ENCODE results near the gene FAHD2B. TPM values are rescaled to one million over a fixed set of nuclear protein-coding genes. Genes with fewer than 3 reads are reported as not detected.

The FAHD2B gene
- total RNA-seq, 6 donors from 2014 or later, result 4.1 to 16.9 (median 8.9) TPM

Small RNA genes within 50 kb of the gene (small RNA-seq; reads per million reads assigned to genes)
- gene AC018892.1 (0 reads per million in 4 donors), gene IGKV1OR2-3 (0 reads per million in 4 donors), gene IGKV2OR2-2 (0 reads per million in 4 donors), gene RN7SL313P (0 reads per million in 4 donors)

Other genes starting within 250 kb of the FAHD2B start
- 10 to 100 TPM in 3 of 6 donors, 1 to 10 TPM in 3; 7.1 to 13.6 (median 11.3) TPM for gene ANKRD39, start 236.9 kb downstream of the FAHD2B start, total RNA-seq
- gene SEMA4C, start 224.8 kb downstream of the FAHD2B start, total RNA-seq, result 10 to 100 TPM; 14.0 to 43.6 (median 24.2) TPM
- gene FAM178B, start 108.3 kb downstream of the FAHD2B start, total RNA-seq, result 1 to 10 TPM in 1 of 6 donors, under 1 TPM in 1, not detected in 4; 0.92 to 1.3 TPM
- 10 to 100 TPM; 13.9 to 87.0 (median 33.9) TPM for gene ANKRD36, start 18.3 kb upstream of the FAHD2B start, total RNA-seq

All from upper lobe of left lung (tissue), 6 donors.